ENCODE data around the gene UNC79.

UNC79 gene

DNA sequence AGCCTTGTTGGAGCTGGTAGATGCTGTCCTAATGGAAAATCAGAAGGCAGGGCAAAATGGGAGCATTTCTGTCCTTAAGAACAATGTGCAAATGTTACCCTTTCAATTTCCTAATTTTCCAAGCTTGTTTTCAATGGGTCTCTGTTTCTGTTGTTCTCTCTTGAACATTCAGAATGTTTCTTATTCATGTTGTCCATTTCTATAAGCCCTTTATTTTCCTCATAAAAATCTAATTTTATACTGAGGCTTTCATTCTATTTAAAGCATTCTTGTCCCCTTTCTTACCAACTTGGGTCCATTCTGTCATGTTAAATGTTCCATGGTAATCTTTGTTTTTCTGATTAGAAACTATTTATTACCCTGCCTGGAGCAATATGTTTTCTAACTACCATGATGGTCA lies 232.6 kb downstream of the UNC79 start:
- DNase-seq (ENCODE audit: low spot score) = no peak

DNA sequence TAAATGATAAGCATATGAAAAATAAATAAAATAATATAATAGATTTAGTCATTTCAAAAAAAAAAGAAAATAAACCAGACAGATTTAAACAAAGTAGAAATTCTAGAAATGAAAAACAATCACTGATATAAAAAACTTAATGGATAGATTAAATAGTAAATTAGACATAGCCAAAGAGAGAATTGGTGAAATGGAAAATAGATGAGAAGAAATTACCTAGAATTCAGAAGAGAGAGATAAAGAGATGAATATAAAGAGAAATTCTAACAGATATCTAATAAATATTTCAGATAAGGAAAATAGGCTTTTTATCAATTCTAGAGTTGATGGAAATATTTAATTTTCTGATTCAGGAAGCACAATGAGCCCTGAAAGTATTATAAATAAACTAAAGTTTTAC lies 234.4 kb downstream of the UNC79 start:
- no peak for DNase-seq (ENCODE audit: low spot score)

DNA sequence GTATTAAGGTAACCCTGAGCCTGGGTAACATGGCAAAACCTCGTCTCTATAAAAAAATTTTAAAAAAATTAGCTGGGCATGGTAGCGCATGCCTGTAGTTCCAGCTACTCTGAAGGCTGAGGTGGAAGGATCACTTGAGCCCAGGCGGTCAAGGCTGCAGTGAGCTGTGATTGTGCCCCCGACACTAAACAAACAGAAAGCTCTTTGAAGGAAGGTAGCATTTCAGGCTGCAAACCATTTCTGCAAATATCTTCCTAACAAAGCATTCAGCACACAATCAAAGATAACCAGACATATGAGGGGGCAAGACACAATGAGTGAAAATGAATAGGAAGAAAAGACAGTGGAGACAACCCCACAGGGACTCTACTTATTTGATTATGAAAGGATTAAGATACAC lies 238.9 kb downstream of the UNC79 start:
- DNase-seq (ENCODE audit: low spot score) = no peak

DNA sequence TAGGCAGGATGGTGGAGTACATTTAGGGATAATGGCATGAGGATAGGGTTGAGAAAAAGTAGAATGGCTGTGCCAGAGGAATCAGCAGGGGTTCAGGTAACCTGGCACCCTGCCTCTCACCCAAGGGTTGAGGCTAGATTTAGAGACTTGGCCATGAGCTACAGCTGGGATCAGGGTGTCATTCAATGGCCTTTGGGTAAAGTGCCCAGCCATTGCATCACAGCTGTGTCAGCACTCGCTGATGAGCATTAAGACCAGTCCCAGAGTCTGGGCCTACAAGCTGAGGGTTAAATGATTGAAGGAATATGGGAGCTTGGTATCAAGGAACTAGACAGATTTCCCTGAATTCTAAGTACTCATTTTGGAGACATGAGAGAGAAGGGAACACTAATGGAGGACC lies 243.6 kb downstream of the UNC79 start:
- DNase-seq (ENCODE audit: low spot score) = no peak

DNA sequence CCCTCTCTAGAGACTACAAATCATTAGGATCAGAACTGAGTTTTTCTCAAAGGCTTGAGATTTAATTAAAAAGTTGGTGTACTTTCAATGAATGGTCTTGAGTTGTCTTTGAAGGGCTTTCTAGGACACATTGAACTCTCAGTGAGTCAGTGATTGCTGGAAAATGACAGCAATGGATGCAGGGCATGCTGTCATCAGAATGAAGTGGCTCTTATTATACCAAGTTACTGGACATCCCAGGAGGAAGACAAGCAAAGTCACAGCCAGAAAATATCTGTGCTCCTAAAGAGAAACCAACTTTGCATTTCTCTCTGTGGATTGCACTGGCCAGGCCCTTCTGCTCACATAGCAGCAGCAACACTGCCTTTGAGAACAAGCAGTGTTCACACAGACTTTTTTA lies 244.9 kb downstream of the UNC79 start:
- DNase-seq (ENCODE audit: low spot score) = no peak

DNA sequence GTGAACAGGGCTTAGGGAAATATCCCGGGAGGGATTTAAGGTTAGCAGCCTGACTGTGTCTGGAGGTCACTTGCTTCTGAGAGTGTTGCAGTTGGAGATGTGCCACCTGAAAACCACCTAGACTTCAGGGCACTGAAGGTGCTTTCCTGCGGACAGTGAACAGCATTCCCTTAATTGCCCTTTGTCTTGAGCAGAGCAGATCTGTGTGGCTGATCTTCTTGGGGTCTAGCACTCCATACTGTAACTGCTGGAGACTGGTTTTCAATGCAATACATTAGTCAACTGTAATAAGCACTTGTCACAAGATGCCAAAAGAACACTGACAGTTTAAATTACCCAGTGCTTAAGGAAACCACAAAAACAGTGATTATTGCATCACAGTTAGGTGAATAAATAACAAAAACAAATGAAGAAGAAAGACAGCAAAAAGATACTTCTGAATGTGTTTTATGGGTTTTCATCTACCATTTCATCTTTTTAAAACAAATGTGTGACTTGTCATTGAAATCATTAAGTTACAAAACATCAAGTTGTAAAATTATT lies 245.7 kb downstream of the UNC79 start:
- DNase-seq (ENCODE audit: low spot score) = no peak

DNA sequence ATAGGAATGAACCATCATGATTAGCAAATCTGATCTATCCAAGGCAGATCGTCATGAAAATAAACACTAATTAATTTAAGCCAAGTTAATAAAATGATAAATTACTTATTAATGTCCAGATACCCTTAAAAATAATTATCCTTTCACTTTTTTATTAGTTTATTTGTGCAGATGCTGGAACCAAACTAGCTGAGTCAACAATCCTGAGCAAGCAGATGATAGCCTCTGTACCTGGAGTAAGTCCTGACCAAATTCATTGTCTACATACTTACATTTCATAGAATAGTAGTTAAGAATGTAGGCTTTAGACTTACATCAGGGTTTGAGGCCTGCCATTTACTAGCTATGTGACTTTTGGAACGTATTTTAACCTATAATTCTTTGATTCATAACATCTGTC lies 251.7 kb downstream of the UNC79 start:
- no peak for DNase-seq (ENCODE audit: low spot score)

DNA sequence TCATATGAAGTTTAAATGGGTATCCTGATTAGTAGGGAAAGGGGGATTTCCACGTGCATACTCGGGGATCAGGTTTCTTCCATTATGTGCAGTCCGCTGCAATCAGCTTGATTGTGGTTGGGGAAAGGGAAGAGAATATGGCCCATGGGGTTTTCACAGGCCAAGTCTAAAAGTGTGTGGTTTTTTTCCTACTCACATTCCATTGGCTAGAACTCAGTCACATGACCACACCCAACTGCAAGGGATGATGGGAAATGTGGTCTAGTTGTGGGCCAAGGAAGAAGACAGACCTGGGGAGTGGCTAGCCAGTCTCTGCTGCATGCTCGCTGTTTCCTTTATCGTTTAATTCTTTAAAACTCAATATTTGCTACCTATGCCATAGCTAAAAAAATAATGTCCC lies 252.5 kb downstream of the UNC79 start:
- no peak for DNase-seq (ENCODE audit: low spot score)

DNA sequence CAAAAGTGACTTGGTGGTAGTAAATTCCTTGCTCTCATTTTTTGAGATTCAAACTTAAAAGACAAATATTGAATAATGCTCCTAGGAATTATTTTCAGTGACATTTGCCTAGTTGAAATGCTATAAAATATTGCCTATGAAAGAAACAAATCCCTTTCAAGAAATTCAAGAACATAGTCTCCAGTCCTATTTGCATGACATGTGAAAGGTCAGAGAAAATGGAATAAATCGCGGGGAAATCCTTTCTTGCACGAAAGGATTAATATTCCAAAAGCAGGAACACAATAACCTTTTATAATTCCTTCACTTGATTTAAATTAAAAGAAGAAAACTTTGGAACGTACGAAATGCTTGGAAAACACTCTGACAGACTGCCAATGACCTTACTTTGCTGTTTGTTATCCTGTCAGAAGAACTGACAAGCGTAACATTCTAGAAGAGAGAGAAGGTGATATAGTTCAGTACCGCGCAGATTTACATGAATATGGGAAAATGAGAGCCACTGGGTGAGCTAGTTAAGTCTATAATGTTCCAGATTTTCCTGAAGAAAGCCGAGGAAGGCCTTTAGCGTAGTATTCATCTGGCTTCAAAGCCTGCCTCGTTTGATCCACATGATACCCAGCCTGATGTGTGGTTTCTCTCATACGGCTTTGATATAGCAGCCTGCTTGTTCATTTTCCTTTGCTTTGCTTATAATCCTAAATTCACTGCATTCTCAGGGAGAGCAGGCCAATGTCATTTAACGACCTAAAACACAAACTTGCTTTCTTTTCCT lies 254.6 kb downstream of the UNC79 start:
- no peak for DNase-seq (ENCODE audit: low spot score)

DNA sequence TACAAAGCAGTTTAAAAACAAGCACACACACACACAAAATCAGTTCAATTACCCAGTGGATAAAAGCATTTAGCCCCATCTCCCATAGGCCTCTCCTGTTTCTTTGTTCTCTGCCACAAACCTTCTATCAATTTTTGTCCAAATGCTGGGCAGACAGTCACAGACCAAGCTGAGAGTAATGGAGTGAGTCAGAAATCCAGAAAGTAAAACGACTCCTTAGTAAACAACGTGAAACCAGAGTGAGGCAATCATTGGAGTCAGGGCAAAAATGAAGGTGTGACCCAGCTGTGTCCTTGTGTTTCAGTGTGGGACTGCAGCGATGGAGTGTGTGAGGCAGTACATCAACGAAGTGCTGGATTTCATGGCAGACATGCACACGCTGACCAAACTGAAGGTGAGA lies 255.5 kb downstream of the UNC79 start:
- DNase-seq (ENCODE audit: low spot score) = no peak

DNA sequence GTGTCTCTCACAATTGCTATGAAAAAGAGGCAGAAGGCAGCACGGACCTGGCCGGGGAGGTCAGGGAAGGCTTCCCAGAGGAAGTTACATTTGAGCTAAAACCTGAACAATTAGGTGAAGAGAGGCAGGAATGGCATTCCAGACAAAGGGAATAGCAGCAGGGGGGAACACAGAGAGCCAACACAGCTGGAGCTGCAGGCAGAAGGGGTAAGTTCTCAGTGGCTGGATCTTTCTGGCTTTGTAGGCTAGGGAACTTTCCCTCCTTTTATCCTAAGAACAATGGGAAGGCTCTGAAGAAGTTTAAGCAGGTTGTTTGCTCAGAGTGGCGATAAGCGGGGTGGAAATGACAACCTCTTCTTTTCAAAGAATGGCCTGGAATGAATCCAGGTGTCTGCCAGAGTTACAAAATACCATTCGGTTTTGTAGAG lies 257.5 kb downstream of the UNC79 start:
- DNase-seq (ENCODE audit: low spot score) = no peak

DNA sequence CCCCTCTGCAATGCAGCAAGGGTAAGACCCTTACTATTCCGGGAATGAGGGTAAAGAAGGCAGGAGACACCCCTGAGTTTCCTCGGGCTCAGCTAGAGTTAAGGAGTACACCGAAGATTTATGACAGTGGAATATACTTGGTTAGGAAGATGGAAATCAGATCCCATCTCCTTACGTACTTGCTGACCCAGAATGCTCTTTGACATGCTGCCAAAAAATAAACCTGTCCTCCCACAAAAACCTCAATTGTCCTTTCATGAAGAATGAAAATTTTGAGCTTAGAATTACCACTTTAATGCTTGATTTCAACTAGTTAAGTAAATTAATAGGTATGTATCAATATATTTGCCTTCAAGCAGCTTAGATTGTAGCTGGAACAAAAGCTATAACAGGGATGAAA lies 258.1 kb downstream of the UNC79 start:
- no peak for DNase-seq (ENCODE audit: low spot score)

DNA sequence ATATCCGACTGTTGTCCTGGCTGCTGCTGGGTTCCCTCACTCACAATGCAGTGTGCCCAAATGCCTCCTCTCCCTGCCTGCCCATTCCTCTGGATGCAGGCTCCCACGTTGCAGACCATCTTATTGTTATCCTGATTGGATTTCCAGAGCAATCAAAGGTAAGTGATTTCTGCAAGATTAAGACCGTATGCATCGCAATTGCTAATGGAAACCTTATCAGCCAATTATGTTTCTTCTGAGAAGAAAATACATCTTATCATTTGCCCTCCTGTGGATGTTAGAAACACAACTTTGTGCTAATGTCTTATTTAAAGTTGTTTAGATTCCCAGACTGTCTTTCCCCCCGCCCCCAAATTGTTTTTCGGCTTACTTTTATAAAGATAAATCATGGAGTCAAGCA lies 259.4 kb downstream of the UNC79 start:
- DNase-seq (ENCODE audit: low spot score) = no peak

DNA sequence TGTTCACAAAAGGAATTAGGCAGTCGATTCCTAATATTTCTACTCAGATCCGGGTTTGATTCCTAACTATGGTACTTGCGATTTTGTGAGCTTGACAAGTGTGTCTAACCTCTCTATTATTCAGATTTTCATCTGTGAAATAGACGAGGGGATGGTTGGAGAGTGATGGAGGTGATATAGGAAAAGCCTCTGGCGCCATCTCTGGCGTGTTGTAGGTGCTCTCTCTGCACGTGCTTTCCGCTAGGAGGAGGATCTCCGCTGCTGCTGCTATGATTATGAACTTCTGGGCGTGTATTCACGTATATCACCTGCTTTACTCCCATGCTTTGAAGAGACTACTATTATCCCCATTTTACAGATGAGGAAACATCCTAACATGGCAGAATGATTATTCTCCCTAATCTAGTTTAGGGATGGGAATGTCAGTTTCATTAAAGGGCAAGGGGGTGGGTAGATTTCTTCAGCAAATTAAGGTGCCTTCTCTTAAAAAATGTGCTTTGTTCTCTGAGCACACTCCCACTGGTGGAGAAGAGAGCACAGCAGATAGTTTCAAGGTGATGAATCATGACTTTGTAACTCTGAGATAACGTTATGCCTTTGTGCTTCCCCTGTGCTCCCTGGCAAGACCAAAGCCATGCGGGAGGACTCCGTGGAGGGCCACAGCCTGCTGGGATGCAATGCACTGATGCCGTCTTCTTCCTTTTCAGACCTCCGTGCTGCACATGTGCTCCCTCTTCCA lies 260.5 kb downstream of the UNC79 start:
- DNase-seq (ENCODE audit: low spot score) = no peak

DNA sequence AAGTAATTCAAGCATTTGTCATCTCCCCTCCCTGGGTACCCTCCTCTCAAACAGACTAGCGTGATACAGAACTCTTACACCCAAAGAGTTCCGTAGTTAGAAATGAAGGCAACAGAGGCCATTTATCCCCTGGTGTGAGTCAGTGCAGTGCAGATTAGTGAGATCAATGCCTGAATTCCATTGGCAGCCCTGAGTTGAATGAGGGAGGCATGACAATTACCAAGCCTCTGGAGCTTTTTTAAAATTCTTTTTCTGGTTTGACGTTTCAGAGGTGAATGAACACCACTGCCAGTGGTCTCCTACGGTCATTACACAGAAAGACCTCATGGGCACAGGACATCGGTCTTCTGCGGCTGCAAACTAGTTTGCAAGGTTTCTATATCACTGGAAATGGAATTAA lies 263.2 kb downstream of the UNC79 start:
- DNase-seq (ENCODE audit: low spot score) = no peak

DNA sequence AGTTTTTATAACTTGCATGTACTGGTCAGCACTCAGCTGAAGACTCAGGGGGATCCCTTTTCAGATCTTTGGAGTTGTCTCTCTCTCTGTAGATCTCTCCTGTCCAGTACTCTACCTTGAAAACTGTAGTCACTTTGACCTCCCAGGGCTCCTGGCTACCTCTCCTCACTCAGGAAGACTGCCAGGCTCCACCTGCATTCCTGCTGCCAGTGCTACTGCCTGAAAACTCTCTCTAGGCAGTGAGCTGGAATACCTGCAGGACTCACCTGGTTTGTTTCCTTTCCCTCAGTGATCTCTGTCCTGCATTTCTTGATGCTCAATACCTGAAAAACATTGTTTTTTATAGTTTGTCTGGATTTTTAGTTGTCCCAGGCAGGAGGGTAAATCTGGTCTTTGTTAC lies 270.2 kb downstream of the UNC79 start:
- DNase-seq (ENCODE audit: low spot score) = no peak

DNA sequence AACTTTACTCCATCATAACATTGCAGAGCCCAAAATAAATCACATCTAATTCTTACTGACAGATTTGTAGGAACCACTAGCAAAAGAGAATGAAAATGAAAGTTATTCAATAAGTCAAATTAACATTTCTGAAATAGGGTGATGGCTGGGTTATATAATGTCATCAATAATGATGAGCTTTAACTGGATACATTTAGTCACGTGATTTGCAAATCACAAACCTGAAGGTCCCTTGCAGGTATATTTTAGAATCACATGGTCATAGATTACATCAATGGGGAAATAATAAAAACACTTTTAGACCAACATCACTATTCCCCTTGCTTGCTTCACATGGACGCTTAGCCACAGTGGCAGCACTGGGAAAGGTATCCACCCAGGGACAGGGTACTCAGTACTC lies 270.8 kb downstream of the UNC79 start:
- DNase-seq (ENCODE audit: low spot score) = no peak

DNA sequence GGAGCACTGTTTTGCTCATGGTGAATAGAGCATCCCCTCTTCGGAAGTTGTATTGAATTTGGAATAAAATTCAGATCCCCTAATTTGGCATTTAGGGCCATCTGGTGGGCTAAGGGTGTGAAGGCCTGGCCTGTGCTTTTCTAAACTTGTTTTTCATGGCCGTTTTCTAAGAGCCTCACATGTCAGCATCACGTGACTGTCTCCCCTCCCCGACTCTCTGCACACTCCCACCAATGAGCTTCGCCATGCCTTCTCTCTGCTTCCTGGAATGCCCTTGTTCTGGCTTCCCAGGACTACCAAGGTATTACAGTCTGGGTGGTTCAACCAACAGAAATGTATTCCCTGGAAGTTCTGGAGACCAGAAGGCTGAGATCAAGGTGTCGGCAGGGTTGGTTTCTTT lies 272.2 kb downstream of the UNC79 start:
- DNase-seq (ENCODE audit: low spot score) = no peak

DNA sequence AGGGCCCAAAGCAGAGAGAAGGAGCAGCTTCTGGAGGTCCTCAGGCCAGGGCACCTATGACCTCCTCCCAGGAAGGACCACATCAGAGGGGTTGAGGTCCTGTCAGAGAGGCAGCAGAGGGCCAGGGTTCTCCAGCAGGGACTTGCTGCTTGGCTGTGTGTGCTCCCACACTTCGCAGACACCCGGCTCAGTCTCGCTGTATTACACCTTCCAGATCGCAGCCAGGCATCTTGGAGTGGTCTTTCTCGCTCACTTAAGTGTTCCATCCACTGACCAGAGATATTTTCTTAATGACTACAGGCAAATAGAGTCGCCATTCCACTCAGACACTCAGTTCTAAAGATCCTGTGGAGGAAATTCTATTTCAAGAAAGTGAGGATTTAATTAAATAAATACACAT lies 273.2 kb downstream of the UNC79 start:
- DNase-seq (ENCODE audit: low spot score) = no peak

DNA sequence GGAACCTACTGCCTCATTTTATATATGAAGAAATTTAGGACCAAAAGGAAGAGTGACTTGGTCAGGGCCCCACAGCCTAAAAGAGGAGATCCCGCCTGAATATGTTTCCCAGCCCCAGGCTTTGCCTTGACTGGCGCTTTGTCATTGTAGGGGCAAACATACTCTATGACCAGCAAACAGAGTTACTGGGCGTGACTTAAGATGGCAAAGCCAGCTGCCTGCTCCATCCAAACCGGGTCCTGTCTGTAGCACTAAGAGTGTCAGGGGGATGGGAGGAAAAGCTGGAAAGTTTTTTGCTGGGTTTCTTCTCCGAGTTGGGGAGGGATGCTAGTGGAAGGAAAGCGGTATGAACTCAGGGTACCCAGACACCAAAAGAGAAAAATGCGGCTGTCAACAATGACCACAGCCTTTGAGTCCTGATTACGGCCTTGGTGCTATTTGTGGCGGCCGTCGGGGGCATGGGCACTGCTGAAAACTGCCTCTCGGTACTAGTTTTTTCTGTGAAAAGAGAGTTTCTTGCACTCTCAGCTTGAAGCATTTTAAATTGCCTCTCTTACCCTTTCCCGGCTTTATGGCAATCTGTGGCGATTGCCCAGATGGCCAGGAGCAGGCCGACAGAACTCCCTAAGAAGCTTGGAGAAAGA lies 274.9 kb downstream of the UNC79 start:
- no peak for DNase-seq (ENCODE audit: low spot score)

DNA sequence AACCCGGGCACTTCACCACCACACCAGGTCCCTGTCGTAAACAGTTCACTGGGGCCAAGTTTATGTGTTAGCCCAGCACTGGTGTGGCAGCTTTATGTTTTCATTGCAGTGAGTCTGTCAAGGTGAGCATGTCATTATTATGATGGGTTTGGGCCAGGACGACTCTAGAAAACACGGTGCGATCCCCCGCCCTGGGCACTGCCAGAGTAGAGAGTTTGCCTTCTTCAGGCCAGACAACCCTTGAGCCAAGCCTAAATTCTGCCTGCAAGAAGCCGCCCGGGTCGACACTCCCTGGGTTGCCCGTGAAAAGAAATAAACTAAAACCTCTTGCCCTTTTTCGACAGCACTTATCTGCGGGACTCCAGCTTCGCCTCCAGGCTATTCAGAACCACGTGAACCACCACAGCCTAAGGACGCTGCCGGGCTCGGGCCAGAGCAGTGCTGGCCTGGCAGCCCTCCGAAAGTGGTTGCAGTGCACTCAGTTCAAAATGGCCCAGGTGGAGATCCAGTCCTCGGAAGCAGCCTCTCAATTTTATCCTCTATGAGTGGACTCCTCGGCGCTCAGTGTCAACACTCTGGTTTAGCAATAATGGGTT lies 275.7 kb downstream of the UNC79 start:
- DNase-seq (ENCODE audit: low spot score) = no peak

DNA sequence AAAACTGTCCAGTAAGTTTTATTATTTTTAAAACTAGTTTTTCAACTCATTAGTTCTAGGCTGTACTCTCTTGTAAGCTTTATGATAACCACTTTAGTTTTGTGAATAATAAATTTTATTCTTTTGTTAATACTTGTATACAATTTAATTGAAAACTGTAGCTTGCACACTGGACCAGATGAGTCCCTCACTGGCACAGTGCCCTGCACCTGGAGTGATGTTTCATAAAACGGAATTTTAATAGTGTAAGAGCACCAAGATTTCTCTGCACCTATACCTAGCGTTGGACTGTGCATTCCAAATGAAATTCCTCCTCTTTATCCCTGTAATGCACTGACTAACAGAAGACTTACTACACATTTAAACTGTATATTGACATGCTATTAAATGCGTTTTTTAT lies 276.7 kb downstream of the UNC79 start:
- DNase-seq (ENCODE audit: low spot score) = no peak

DNA sequence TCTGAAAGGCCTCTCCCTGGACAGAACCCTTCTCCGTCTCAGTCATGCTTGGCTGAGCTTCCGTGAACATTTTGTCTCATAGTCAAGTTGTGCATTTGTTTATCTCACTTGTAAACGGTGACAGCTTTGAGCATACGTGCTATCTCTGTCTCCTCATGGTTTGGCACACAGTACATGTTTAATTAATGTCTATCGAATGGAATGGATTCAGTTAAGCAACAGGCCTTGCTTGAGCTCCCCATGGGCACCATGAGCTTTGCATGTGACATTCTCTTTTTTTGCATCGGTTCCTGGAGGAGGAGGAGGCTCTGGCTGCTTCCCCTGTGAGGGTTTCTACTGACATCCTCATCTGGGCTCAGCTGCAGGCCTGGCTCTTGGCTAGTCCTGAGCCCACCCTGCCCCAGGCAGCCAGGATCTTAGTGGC lies 277.6 kb downstream of the UNC79 start:
- DNase-seq (ENCODE audit: low spot score) = no peak
